Endometrium (tissue), 2 donors: ENCODE results near the gene LEAP2.
"Not testable (repeated sequence)": the region's sequence is repeated elsewhere in the genome, so short reads cannot be mapped to it uniquely, and the experiment has no call there.

Experiments
- FAIRE-seq: peaks from 2 replicates; lab custom pipeline; 2012; peaks lifted over from hg19 to GRCh38; lab: Jason Lieb, UNC
- donor health status: control.
- donor health status: control.

LEAP2 gene

GRCh38 chr5:132840896-132841295 lies 32.6 kb upstream of the LEAP2 start:
- FAIRE-seq: no peak

DNA sequence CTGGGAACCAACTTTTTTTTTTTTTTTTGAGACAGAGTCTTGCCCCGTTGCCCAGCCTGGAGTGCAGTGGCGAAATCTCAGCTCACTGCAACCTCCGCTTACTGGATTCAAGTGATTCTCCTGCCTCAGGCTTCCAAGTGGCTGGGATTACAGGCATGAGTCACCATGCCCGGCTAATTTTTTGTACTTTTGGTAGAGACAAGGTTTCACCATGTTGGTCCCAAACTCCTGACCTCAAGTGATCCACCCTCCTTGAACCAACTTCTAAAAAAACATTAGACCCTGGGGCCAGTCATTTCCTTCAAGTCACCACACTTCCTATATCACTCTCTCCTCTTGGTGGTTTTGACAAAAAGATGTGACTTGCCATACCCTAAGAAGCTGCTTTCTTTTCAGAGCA lies 32.2 kb upstream of the LEAP2 start:
- FAIRE-seq: no peak

GRCh38 chr5:132848270-132848669 lies 25.2 kb upstream of the LEAP2 start:
- FAIRE-seq: no peak

DNA sequence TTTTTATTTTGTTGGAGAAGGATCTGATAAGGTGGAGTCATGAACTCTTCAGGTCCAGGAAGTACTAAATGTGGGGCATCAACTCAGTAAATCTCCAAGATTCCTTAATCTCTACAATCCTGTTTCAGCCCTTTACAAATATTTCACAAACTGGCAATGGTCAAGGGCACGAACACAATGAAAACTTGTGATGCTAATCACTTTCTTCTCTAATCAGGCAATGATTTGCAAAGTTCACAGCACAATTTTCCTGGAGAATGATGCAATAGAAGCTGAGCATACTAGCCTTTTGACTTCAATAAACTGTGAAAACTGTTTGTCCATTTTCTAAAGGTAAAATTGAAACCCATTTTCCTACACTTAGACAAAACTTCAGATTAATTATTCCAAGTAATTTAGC lies 24.1 kb upstream of the LEAP2 start:
- FAIRE-seq: no peak

- no peak for FAIRE-seq
Measured at GRCh38 chr5:132850066-132850465, 23.4 kb upstream of the LEAP2 start.

DNA sequence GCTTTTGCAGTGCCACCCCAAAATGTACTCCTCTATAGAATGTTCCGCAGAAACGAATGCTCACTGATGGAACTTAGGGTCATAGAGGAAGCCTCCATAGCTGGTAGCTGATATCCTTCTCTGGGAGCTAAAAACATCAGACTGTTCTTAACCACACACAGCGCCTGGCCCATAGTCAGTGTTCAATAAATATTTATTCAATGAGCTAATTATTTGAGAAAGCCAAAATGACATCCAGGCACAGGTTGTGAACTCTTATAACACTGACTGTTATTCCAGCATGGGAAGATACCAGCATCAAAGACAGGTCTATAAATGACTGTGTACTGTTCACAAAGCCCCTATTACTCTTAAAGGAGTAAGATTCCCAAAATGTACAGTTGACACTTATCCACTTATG lies 20.1 kb upstream of the LEAP2 start:
- FAIRE-seq: no peak

DNA sequence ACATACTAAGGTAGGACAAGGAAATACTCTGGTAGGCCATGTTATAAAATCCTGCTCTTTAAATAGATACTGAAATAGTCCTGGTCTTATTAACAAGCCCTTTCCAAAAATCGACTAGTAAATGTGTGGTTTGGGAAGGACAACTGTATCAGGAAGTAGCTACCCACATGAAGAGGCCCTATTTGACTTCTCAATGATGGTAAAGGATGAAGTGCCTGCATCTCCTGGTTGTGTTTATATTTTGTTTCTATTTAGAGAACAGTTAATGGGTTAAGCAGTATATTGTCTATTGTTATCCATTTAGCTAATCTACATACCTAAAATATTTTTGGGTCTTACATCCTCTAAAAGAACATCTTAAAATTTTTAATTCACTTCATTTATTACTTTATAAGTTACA lies 19.7 kb upstream of the LEAP2 start:
- no peak for FAIRE-seq

DNA sequence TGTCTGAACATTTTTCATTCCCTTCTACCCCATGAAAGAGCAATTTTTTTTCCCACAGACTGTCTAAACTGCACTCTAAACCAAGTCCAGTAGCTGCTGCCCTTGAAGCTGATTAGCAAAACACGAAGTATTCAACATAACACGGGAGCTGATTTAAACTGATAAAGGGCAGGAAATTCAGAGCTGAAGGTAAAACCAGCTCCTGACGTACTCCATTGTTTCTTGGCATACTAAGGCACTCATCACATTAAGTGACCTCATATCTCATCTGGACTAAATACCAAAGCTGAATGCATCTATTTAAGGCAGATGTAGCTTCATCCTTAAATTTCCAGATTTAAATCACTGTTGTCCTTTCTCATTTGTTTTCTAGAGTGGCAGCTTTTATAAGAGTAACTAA lies 19.2 kb upstream of the LEAP2 start:
- FAIRE-seq: no peak

DNA sequence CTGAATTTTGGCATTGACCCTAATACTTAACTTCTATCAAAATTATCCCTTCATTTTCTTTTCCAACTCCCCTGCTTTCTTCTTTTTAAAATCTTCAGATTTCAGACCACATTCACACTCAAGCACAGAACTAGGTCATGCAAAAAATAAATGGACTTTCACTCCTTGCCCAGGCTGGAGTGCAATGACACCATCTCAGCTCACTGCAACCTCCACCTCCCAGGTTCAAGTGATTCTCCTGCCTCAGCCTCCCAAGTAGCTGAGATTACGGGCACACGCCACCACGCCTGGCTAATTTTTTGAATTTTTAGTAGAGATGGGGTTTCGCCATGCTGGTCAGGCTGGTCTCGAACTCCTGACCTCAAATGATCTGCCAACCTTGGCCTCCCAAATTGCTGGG lies 18.5 kb upstream of the LEAP2 start:
- FAIRE-seq: not testable (repeated sequence)

- no peak for FAIRE-seq
Measured at GRCh38 chr5:132856011-132856410, 17.5 kb upstream of the LEAP2 start.

GRCh38 chr5:132859889-132860437 lies 13.5 kb upstream of the LEAP2 start:
- FAIRE-seq: no peak

- no peak for FAIRE-seq
Measured at GRCh38 chr5:132860742-132861141, 12.7 kb upstream of the LEAP2 start.

- FAIRE-seq: no peak
Measured at GRCh38 chr5:132865668-132866341, 7.7 kb upstream of the LEAP2 start.

DNA sequence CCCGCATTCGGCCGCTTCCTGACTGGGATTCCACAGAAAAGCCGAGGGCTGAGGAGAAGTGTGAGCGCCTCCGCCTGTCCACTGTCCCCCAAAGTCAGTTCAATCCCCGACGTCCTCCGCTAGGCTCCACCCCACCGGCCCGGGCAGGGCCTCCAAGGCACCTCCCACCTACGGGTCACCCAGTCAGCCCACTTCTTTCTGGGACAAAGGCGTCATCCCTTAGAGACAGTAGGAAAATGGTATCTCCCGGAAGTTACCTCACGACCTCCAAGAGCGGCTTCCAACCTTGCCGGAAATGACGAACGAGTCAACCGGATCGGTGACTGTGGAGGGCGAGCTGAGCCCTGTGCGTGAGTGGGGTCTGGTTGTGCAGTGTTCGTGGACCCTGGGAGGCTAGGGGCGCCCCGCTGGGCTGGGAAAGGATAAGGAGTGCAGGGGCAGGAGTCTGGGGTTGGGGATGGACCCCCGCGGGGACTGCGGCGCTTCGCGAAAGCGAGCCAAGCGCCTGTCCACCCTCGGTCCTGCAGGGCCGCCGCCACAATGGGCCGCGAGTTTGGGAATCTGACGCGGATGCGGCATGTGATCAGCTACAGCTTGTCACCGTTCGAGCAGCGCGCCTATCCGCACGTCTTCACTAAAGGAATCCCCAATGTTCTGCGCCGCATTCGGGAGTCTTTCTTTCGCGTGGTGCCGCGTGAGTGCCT lies 7.0 kb upstream of the LEAP2 start, which contains the start of the genes GDF9 and UQCRQ:
Gene GDF9, minus strand, starts transcription at position 128 of the 704 bp plus-strand sequence. CDS start 1,936 bp downstream, outside the sequence.
Gene UQCRQ, plus strand, starts transcription at position 301 of the 704 bp plus-strand sequence. Its CDS starts 240 bp downstream, at position 541.
- FAIRE-seq: peak; percentile 97

- no peak for FAIRE-seq
Measured at GRCh38 chr5:132867046-132867451, 6.4 kb upstream of the LEAP2 start.

DNA sequence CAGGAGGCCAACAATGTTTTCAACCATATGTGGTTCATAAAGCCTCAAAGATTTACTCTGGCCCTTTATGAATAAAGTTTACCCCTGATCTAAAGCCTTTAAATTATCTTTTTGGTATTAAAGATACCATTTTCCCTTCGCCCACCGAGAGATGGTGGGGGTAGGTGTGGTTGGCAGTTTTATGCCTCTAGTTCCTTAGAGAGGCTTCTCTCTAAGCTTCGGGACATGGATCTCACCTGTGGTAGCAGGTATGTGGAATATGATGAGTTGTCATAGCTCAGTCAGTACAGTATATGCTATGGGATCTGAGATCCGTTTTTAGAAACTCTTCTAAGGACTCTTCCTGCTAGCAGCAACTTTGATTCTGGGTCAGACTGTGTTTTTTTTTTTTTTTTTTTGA lies 4.7 kb upstream of the LEAP2 start:
- FAIRE-seq: no peak

DNA sequence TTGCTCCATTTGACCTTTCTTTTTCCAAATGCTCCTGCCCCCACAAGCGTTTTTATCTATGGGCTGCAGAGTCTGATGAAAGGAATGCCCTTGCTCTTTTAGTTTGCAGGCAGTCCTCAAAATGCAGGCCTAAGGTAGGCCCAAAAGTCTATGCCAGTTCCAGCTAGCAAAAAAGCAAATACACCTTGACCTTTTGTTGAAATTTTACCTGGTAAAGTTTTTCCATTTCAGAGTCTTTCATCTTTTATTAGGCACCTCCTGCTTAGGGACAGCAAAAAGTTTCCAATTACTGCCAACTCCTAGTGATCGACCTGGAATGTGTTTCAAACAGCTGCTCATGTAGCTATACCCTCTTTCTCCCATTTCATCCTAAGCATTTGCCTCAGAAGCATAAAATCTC lies 2.7 kb upstream of the LEAP2 start:
- FAIRE-seq: no peak

GRCh38 chr5:132871459-132872284 lies 1.8 kb upstream of the LEAP2 start:
- no peak for FAIRE-seq

GRCh38 chr5:132872788-132873118 lies 715 bp upstream of the LEAP2 start:
- FAIRE-seq: no peak

GRCh38 chr5:132873930-132874271 lies 433 bp downstream of the LEAP2 start:
- no peak for FAIRE-seq

DNA sequence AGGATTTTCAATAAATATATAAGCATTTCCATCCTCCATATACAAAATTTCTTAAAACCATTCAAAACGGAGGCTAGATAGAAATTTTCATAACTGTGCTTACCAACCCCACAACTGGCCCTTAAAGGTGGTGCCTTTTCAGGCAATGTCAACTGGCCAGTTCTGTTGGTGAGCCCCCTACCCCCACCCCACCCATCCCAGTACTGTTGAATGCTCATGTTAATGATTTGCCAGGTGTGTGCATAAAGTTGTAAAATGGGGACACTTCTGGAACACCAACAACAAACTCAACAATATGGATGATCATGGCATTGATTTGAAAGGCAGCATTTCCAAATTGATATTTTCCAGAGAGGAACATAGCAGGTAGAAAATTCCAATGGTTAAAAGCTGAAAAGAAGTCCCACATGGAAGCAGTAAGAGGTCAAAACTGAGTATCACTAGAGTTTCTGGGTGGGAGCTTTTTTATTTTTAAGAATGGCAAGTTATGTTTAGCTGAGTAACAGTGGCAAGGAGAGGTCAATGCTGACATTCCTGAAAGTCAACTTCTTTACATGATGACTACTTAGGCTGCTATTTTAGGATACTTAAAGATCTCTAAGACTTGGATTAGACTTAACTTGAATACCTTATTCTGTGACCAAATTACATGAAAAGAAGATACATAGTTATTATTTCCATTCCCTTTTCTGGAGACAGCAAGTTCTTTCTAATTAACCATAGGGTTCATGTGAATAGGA lies 2.7 kb downstream of the LEAP2 start:
- FAIRE-seq: no peak

- FAIRE-seq: no peak
Measured at GRCh38 chr5:132877466-132877865, 4.0 kb downstream of the LEAP2 start.
